DND-41 (cell line): ENCODE results near the gene TSPAN9.

ENCODE experiments used
- EZH2 ChIP-seq: IDR thresholded peaks from 3 replicates; pipeline ENCODE4 v1.6.1; 2012; ENCODE audit warnings: borderline replicate concordance, low read depth, mild to moderate bottlenecking, moderate library complexity, low read length, inconsistent platforms; ENCODE audit not compliant: severe bottlenecking
- TF ChIP-seq, protein P1 (sequence below): IDR thresholded peaks from 2 replicates; pipeline ENCODE4 v1.5.1; 2012; ENCODE audit warnings: borderline replicate concordance, low read length, moderate library complexity, mild to moderate bottlenecking; ENCODE audit not compliant: poor library complexity, severe bottlenecking; ENCODE audit errors: extremely low read depth

DNA sequence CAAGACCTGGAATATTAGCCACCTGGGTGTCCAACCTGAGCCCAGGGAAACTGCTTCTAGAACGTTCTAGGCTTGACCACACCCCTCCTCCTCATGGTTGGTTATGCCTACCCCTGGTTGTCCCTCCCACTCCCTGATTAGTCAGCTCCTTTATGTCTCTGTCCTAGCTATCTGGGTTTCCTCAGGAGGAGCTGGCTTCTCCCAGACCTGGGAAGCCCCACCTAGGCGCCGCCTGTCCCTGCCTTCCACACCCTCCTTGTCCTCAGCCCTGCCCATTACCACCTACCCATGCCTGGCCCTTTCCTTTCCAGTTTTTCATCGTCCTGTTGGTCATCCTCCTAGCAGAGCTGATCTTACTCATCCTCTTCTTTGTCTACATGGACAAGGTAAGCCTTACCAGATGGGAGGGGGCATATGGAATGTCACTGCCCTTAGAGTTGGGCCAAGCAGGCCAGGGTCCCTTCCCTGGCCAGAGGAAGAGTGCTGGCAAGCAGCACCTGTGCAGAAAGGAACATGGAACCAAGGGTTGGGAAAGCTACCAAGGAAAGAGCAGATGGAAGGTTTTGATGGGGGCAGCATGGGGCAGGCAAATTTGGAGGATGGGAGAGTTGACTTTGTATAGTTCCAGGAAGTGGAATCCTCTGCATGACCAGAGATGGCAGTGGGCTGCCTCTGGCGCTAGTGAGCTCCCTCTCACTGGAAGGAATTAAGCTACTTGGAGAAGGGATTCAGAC is 201.7 kb downstream of the TSPAN9 start:
- TF ChIP-seq, protein P1, sequence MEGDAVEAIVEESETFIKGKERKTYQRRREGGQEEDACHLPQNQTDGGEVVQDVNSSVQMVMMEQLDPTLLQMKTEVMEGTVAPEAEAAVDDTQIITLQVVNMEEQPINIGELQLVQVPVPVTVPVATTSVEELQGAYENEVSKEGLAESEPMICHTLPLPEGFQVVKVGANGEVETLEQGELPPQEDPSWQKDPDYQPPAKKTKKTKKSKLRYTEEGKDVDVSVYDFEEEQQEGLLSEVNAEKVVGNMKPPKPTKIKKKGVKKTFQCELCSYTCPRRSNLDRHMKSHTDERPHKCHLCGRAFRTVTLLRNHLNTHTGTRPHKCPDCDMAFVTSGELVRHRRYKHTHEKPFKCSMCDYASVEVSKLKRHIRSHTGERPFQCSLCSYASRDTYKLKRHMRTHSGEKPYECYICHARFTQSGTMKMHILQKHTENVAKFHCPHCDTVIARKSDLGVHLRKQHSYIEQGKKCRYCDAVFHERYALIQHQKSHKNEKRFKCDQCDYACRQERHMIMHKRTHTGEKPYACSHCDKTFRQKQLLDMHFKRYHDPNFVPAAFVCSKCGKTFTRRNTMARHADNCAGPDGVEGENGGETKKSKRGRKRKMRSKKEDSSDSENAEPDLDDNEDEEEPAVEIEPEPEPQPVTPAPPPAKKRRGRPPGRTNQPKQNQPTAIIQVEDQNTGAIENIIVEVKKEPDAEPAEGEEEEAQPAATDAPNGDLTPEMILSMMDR = no peak
- no peak for TF ChIP-seq EZH2
